ENCODE data around the gene GNA12.

- TF ChIP-seq CTCF (IDR thresholded peaks at IDR 0.05; ENCODE audit: low read depth, low read length, missing input control) (no peak), ATF3 (IDR thresholded peaks at IDR 0.05) (no peak), YY1 (IDR thresholded peaks at IDR 0.05) (no peak), HNF4G (IDR thresholded peaks at IDR 0.05) (no peak), RAD21 (IDR thresholded peaks at IDR 0.05) (no peak), REST (IDR thresholded peaks at IDR 0.05) (no peak), RXRA (IDR thresholded peaks at IDR 0.05) (no peak), TAF1 (conservative IDR thresholded peaks at IDR 0.05) (no peak), HNF4A (conservative IDR thresholded peaks at IDR 0.05) (no peak), NR2F2 (IDR thresholded peaks at IDR 0.05) (no peak)
Observed at GRCh38 chr7:2761131-2761624, 82.9 kb downstream of the GNA12 start.

Measured in liver (tissue), 3 donors.